H1 (cell line): ENCODE measurements around the gene SLC44A1. TPM values are rescaled to one million over a fixed set of nuclear protein-coding genes. Genes with fewer than 3 reads are reported as not detected.

Experiments used
- CTCF ChIA-PET: fragments of 300-600 bp; sonication (Branson Sonifier 250); formaldehyde crosslinking; loops from one replicate; lab custom pipeline; 2021; ENCODE audit not compliant: partially characterized antibody; lab: Charles Lee
- POLR2A ChIA-PET: fragments of 300-600 bp; sonication (Branson Sonifier 250); formaldehyde crosslinking; loops from one replicate; lab custom pipeline; 2021; ENCODE audit warnings: inconsistent platforms; ENCODE audit not compliant: partially characterized antibody; lab: Charles Lee
- DNase-seq, 2 experiments: peaks; one replicate each; pipeline versions ENCODE4 v3.0.0 to v3.0.0-alpha.2; 2010 to 2022; ENCODE audit warnings: low spot score in 2 of 2, low read depth in 1 of 2, mixed read lengths in 1 of 2
- FAIRE-seq: peaks from 2 replicates; lab custom pipeline; 2011; peaks lifted over from hg19 to GRCh38; lab: Jason Lieb, UNC
- H2AFZ ChIP-seq: 2 replicates; pipeline ENCODE4 v1.8.1; 2012; ENCODE audit warnings: low read length, inconsistent platforms
- H2AK5ac ChIP-seq: 2 replicates; pipeline ENCODE4 v1.6.1; 2013; ENCODE audit warnings: low read depth, low read length
- H2BK120ac ChIP-seq: replicated peaks from 2 replicates; pipeline ENCODE3; 2013; ENCODE audit warnings: low read depth, low read length, inconsistent platforms
- H2BK12ac ChIP-seq: 2 replicates; pipeline ENCODE4 v1.6.1; 2013; ENCODE audit warnings: low read depth, low read length
- H2BK15ac ChIP-seq: 2 replicates; pipeline ENCODE4 v1.6.1; 2013; ENCODE audit warnings: low read length
- H2BK20ac ChIP-seq: 2 replicates; pipeline ENCODE4 v1.6.1; 2013; ENCODE audit warnings: low read length
- H2BK5ac ChIP-seq: 2 replicates; pipeline ENCODE4 v1.6.1; 2013; ENCODE audit warnings: low read depth, low read length
- H3K14ac ChIP-seq: 2 replicates; pipeline ENCODE4 v1.6.1; 2013; ENCODE audit warnings: inconsistent platforms; ENCODE audit not compliant: insufficient read length
- H3K18ac ChIP-seq: 2 replicates; pipeline ENCODE4 v1.6.1; 2013; ENCODE audit warnings: low read length; ENCODE audit errors: extremely low read depth
- H3K23ac ChIP-seq: 2 replicates; pipeline ENCODE4 v1.6.1; 2013; ENCODE audit warnings: inconsistent platforms; ENCODE audit not compliant: insufficient read length
- H3K23me2 ChIP-seq: 2 replicates; pipeline ENCODE4 v1.6.1; 2013; ENCODE audit warnings: low read depth, low read length
- H3K27ac ChIP-seq: 2 replicates; pipeline ENCODE4 v1.6.1; 2011; ENCODE audit warnings: low read depth, low read length, inconsistent platforms
- H3K27me3 ChIP-seq, 4 experiments: replicated peaks in 1 of 4; 1 replicate in 1 of 4; 2 replicates in 3 of 4; pipeline versions ENCODE4 v1.6.1 to v1.8.1; 2011 to 2013; ENCODE audit warnings: low read length in 3 of 4, mild to moderate bottlenecking in 3 of 4, inconsistent platforms in 2 of 4, mixed read lengths in 2 of 4, moderate library complexity in 1 of 4; ENCODE audit not compliant: control insufficient read depth in 3 of 4, insufficient read depth in 3 of 4; ENCODE audit errors: extremely low read depth in 1 of 4
- H3K36me3 ChIP-seq, 4 experiments: 2 replicates each; pipeline versions ENCODE4 v1.6.1 to v1.8.1; 2011 to 2013; ENCODE audit warnings: mild to moderate bottlenecking in 4 of 4, low read length in 3 of 4, moderate library complexity in 2 of 4, control low read depth in 1 of 4, inconsistent platforms in 1 of 4; ENCODE audit not compliant: insufficient read depth in 4 of 4, control insufficient read depth in 2 of 4
- H3K4ac ChIP-seq: replicated peaks from 2 replicates; pipeline ENCODE3; 2013; ENCODE audit warnings: low read length, low read depth, mixed read lengths, inconsistent platforms; ENCODE audit not compliant: insufficient read length
- H3K4me1 ChIP-seq, 4 experiments: replicated peaks in 1 of 4; 1 replicate in 1 of 4; 2 replicates in 3 of 4; pipeline versions ENCODE4 v1.6.1 to v1.8.1; 2011 to 2013; ENCODE audit warnings: low read length in 3 of 4, inconsistent platforms in 2 of 4, mixed read lengths in 1 of 4; ENCODE audit not compliant: insufficient read depth in 4 of 4, control insufficient read depth in 3 of 4
- H3K4me2 ChIP-seq, 2 experiments: 2 replicates each; pipeline versions ENCODE4 v1.6.1 to v1.8.1; 2011 to 2013; ENCODE audit warnings: low read depth in 2 of 2, low read length in 2 of 2, control low read depth in 1 of 2, inconsistent platforms in 1 of 2, mild to moderate bottlenecking in 1 of 2; ENCODE audit not compliant: insufficient read depth in 1 of 2
- H3K4me3 ChIP-seq, 4 experiments: fragments of 200-600, 300-600 bp in 1 of 4; sonication (generic), shearing (Covaris generic), sonication (Bioruptor Twin) in 1 of 4; 2 replicates each; pipeline versions ENCODE4 v1.5.1 to v1.8.1; 2011 to 2016; ENCODE audit warnings: low read length in 4 of 4, low read depth in 3 of 4, control low read depth in 2 of 4, inconsistent platforms in 2 of 4, mild to moderate bottlenecking in 2 of 4, mixed read lengths in 1 of 4, moderate library complexity in 1 of 4; ENCODE audit not compliant: insufficient read depth in 2 of 4; ENCODE audit errors: extremely low read depth in 1 of 4
- H3K56ac ChIP-seq: replicated peaks from 2 replicates; pipeline ENCODE3; 2013; ENCODE audit warnings: low read depth, mild to moderate bottlenecking, mixed read lengths, low read length, inconsistent platforms; ENCODE audit not compliant: insufficient read length
- H3K79me1 ChIP-seq: 2 replicates; pipeline ENCODE4 v1.6.1; 2013; ENCODE audit warnings: low read depth, low read length, control low read depth
- H3K79me2 ChIP-seq, 2 experiments: 2 replicates each; pipeline versions ENCODE4 v1.6.1 to v1.8.1; 2012 to 2013; ENCODE audit warnings: low read length in 2 of 2, mild to moderate bottlenecking in 2 of 2, inconsistent platforms in 1 of 2; ENCODE audit not compliant: insufficient read depth in 2 of 2, control insufficient read depth in 1 of 2
- H3K9ac ChIP-seq, 4 experiments: replicated peaks in 1 of 4; 1 replicate in 1 of 4; 2 replicates in 3 of 4; pipeline versions ENCODE4 v1.6.1 to v1.8.1; 2011 to 2013; ENCODE audit warnings: low read depth in 3 of 4, low read length in 3 of 4, control low read depth in 2 of 4, mild to moderate bottlenecking in 2 of 4, moderate library complexity in 2 of 4, inconsistent platforms in 1 of 4; ENCODE audit errors: extremely low read depth in 1 of 4
- H3K9me3 ChIP-seq, 2 experiments: 2 replicates each; pipeline versions ENCODE4 v1.6.1 to v1.8.1; 2012 to 2013; ENCODE audit warnings: mild to moderate bottlenecking in 2 of 2, moderate library complexity in 2 of 2, control low read depth in 1 of 2, inconsistent platforms in 1 of 2, low read depth in 1 of 2, low read length in 1 of 2, mixed read lengths in 1 of 2; ENCODE audit not compliant: insufficient read depth in 2 of 2
- H4K20me1 ChIP-seq, 2 experiments: replicated peaks in 1 of 2; 2 replicates each; pipeline versions ENCODE3 to v1.8.1; 2011 to 2013; ENCODE audit warnings: inconsistent platforms in 2 of 2, low read length in 2 of 2, mild to moderate bottlenecking in 1 of 2; ENCODE audit not compliant: insufficient read depth in 2 of 2, control insufficient read depth in 1 of 2
- H4K5ac ChIP-seq: 2 replicates; pipeline ENCODE4 v1.6.1; 2013; ENCODE audit warnings: low read length, low read depth, mixed read lengths, inconsistent platforms; ENCODE audit not compliant: insufficient read length
- H4K8ac ChIP-seq: 2 replicates; pipeline ENCODE4 v1.8.0; 2013; ENCODE audit warnings: mild to moderate bottlenecking, moderate library complexity, low read length, inconsistent platforms; ENCODE audit not compliant: insufficient read depth; ENCODE audit errors: extremely low read depth
- H4K91ac ChIP-seq: replicated peaks from 2 replicates; pipeline ENCODE3; 2013; ENCODE audit warnings: low read length, mixed read lengths, inconsistent platforms; ENCODE audit not compliant: insufficient read length
- WGBS, 2 experiments: shearing (Covaris generic) in 1 of 2; methylation state at CpG; one replicate each; pipeline versions ENCODE4 v1.1.6 to v1.1.7; 2013 to 2015; ENCODE audit warnings: low lambda C conversion rate in 2 of 2, mixed read lengths in 2 of 2, inconsistent platforms in 1 of 2, low coverage in 1 of 2, missing lambda C conversion rate in 1 of 2; ENCODE audit not compliant: insufficient replicate concordance in 2 of 2, insufficient coverage in 1 of 2, insufficient read length in 1 of 2; ENCODE audit errors: extremely low coverage in 1 of 2, missing lambda C conversion rate in 1 of 2; 5-methylcytosine and 5-hydroxymethylcytosine counted together
- polyA plus RNA-seq, 7 experiments: library from polyadenylated mRNA; depleted of rRNA in 3 of 7; stranded (reverse) in 5 of 7; unstranded in 2 of 7; fragments of >200 nt in 5 of 7; fragments of 200-250 nt in 2 of 7; gene quantifications; 1 replicate in 5 of 7; 2 replicates in 1 of 7; 4 replicates in 1 of 7; pipeline versions ENCODE4 v1.2.1 to v1.2.3, GENCODE V29; 2011 to 2013; ENCODE audit warnings: missing spikeins in 2 of 7, mixed read lengths in 2 of 7
- total RNA-seq: library from RNA; stranded (reverse); fragmentation: NEBNext Ultra II Directional; extraction: Animal tissue kit (Norgen Biotek cat#: 25700); gene quantifications from 2 replicates; pipeline ENCODE4 v1.2.1, GENCODE V29; 2021
- TF ChIP-seq, protein P1 (sequence below): IDR thresholded peaks from 2 replicates; pipeline ENCODE4 v1.6.1; 2012; ENCODE audit warnings: inconsistent platforms

The SLC44A1 gene
- total and polyA plus RNA-seq, 2 of the 8 experiments (the other 6 are each of a cell fraction or from before 2014, with no cell fraction given): 30.5 to 71.2 TPM

DNA sequence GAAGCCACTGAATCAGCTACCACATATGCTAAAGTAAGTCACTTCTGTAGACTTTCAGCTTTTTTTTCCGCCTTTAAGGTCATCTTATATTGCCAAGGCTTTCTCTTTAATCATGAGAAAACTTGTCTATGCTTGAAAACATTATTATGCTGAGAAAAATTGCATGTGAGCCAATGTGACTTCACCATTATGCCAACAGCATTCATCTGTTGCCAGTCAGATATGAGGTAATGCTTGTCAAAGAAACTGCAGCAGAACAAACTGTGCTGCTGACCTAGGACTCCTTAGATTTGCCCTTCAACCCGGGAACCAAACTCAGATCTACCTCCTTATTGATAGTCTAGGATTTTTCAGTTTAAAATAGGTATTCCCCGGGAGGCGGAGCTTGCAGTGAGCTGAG lies 34.3 kb downstream of the SLC44A1 start:
- no peak overlapping the region for H3K4me3 ChIP-seq
- no peak overlapping the region for H3K18ac ChIP-seq
- no peak overlapping the region for H2AFZ ChIP-seq
- H3K36me3 ChIP-seq: no peaks in the 10 kb centered on the region; a peak in 1 of 8 replicates
- no peaks in the 10 kb centered on the region for H4K20me1 ChIP-seq
- H3K14ac ChIP-seq: no peak overlapping the region
- no peak for DNase-seq
- TF ChIP-seq, protein P1, sequence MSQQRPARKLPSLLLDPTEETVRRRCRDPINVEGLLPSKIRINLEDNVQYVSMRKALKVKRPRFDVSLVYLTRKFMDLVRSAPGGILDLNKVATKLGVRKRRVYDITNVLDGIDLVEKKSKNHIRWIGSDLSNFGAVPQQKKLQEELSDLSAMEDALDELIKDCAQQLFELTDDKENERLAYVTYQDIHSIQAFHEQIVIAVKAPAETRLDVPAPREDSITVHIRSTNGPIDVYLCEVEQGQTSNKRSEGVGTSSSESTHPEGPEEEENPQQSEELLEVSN: no peak
- H2BK120ac ChIP-seq: no peak overlapping the region
- H3K23me2 ChIP-seq: no peaks in the 10 kb centered on the region
- no peak overlapping the region for H3K4ac ChIP-seq
- H3K23ac ChIP-seq: no peak overlapping the region
- no peak overlapping the region for H3K4me2 ChIP-seq
- no peak overlapping the region for H3K9ac ChIP-seq
- no peak overlapping the region for H2BK5ac ChIP-seq
- WGBS, 2 experiments: 88% methylated on average over 4 of the region's 4 CpGs; no CpG with 5 or more reads in 1 of the 2 experiments
- H4K8ac ChIP-seq: no peak overlapping the region
- no peaks in the 10 kb centered on the region for H3K9me3 ChIP-seq
- H3K56ac ChIP-seq: no peak overlapping the region
- no peak overlapping the region for H3K27ac ChIP-seq
- ChIA-PET POLR2A (interaction anchor here (0.6 to 1.7 kb wide), 4 partner anchors 9 to 533 kb away, joined by 3 to 5 read pairs (median 3); no protein-coding TSS in a partner anchor), CTCF (interaction anchor here (0.7 to 1.0 kb wide), 2 partner anchors 225 to 393 kb away, joined by 5 read pairs; no protein-coding TSS in a partner anchor)
- no peaks in the 10 kb centered on the region for H3K27me3 ChIP-seq
- no peak overlapping the region for H2BK20ac ChIP-seq
- H3K79me2 ChIP-seq: peaks cover 0 to 81% of the 10 kb centered on the region in 2 experiments; a peak in 3 of 4 replicates
- FAIRE-seq: no peak
- no peak overlapping the region for H4K5ac ChIP-seq
- no peak overlapping the region for H4K91ac ChIP-seq
- H2AK5ac ChIP-seq: no peak overlapping the region
- no peak overlapping the region for H2BK15ac ChIP-seq
- peaks cover 3% of the 10 kb centered on the region; the same call in 1 of the 2 replicates for H3K79me1 ChIP-seq
- no peak overlapping the region for H2BK12ac ChIP-seq
- peaks cover 0 to 9% (median 0%) of the 10 kb centered on the region in 4 experiments; a peak in 3 of 7 replicates for H3K4me1 ChIP-seq
